CD4-positive, alpha-beta T cell (primary cell): ENCODE measurements around the gene ZNF91. TPM values are rescaled to one million over a fixed set of nuclear protein-coding genes. Genes with fewer than 3 reads are reported as not detected.
"Not testable (repeated sequence)": the region's sequence is repeated elsewhere in the genome, so short reads cannot be mapped to it uniquely, and the experiment has no call there.

Experiments used
- ATAC-seq: fragments of 200-7000 bp; cut with Tn5 transposase; one replicate; pipeline ENCODE4 v1.10.0; 2022; ENCODE audit warnings: mild to moderate bottlenecking; ENCODE audit not compliant: poor library complexity
- CTCF ChIA-PET: fragments of 350-600 bp; sonication (Branson Sonifier 250); formaldehyde crosslinking; loops from one replicate; lab custom pipeline; 2021; ENCODE audit warnings: antibody characterized with exemption, inconsistent platforms; lab: Charles Lee
- POLR2A ChIA-PET: fragments of 350-600 bp; sonication (Branson Sonifier 250); formaldehyde crosslinking; loops from one replicate; lab custom pipeline; 2021; ENCODE audit warnings: antibody characterized with exemption, inconsistent platforms; lab: Charles Lee
- DNase-seq, 14 experiments: peaks; one replicate each; pipeline ENCODE4 v3.0.0-alpha.2; 2013 to 2020; ENCODE audit warnings: mixed read lengths in 2 of 14
- H3K27ac ChIP-seq, 2 donors: one replicate each; pipeline versions ENCODE4 v1.5.1 to v1.7.0; 2013; ENCODE audit warnings: low read length in 2 of 2, low read depth in 1 of 2, mild to moderate bottlenecking in 1 of 2
- H3K27me3 ChIP-seq, 2 experiments: 1 replicate in 1 of 2; 2 replicates in 1 of 2; pipeline versions ENCODE4 v1.6.1 to v1.7.0; 2013; ENCODE audit warnings: low read length in 2 of 2, control low read depth in 1 of 2, mild to moderate bottlenecking in 1 of 2, moderate library complexity in 1 of 2; ENCODE audit not compliant: insufficient read depth in 2 of 2, control insufficient read depth in 1 of 2
- H3K36me3 ChIP-seq: one replicate; pipeline ENCODE4 v1.6.1; 2013; ENCODE audit warnings: low read length, control low read depth; ENCODE audit not compliant: insufficient read depth
- H3K4me1 ChIP-seq: one replicate; pipeline ENCODE4 v1.6.1; 2013; ENCODE audit warnings: low read length, control low read depth; ENCODE audit not compliant: insufficient read depth
- H3K4me3 ChIP-seq: one replicate; pipeline ENCODE4 v1.5.1; 2013; ENCODE audit warnings: mild to moderate bottlenecking, low read length, moderate library complexity
- H3K9me3 ChIP-seq, 2 experiments: 1 replicate in 1 of 2; 2 replicates in 1 of 2; pipeline versions ENCODE4 v1.6.1 to v1.7.0; 2013; ENCODE audit warnings: low read length in 2 of 2, mild to moderate bottlenecking in 2 of 2, control low read depth in 1 of 2, moderate library complexity in 1 of 2; ENCODE audit not compliant: control insufficient read depth in 1 of 2, insufficient read depth in 1 of 2
- H3K27ac Mint-ChIP-seq: one replicate; pipeline ENCODE4 v1.8.0; 2020; ENCODE audit warnings: mixed read lengths
- H3K27me3 Mint-ChIP-seq: one replicate; pipeline ENCODE4 v1.8.0; 2021; ENCODE audit warnings: mixed read lengths
- H3K36me3 Mint-ChIP-seq: one replicate; pipeline ENCODE4 v1.8.0; 2021; ENCODE audit warnings: low read depth, mixed read lengths
- H3K4me1 Mint-ChIP-seq: one replicate; pipeline ENCODE4 v1.8.0; 2021; ENCODE audit warnings: low read depth, mixed read lengths
- H3K4me3 Mint-ChIP-seq: one replicate; pipeline ENCODE4 v1.8.0; 2020; ENCODE audit warnings: mild to moderate bottlenecking, mixed read lengths
- H3K9me3 Mint-ChIP-seq: one replicate; pipeline ENCODE4 v1.8.0; 2020; ENCODE audit warnings: mixed read lengths
- CTCF ChIP-seq: fragments of 200-600 bp; IDR thresholded peaks from one replicate; pipeline ENCODE4 v1.8.0; 2022; ENCODE audit warnings: antibody characterized with exemption, mild to moderate bottlenecking
- intact Hi-C, 2 experiments: fragments of 100-400 bp; cut with DNase I in 1 of 2; cut with micrococcal nuclease in 1 of 2; formaldehyde crosslinking; loops; one replicate each; pipeline versions ENCODE4 v1.15.1 to v1.9.0; 2023 to 2025; cut with DNase I, micrococcal nuclease
- total RNA-seq, 174 experiments: library from RNA in 2 of 174; stranded (reverse) in 2 of 174; gene quantifications; one replicate each; pipeline ENCODE4 v1.2.3 and lab custom pipeline; 2021 to 2026

The ZNF91 gene
- total RNA-seq, 2 experiments from 2014 or later, result 95.5 to 99.3 TPM

GRCh38 chr19:23343434-23344010 is 51.7 kb downstream of the ZNF91 start:
- Mint-ChIP-seq H3K9me3 (peaks cover 46% of the 10 kb centered on the region), H3K4me3 (no peak overlapping the region), H3K36me3 (peaks cover 92% of the 10 kb centered on the region), H3K27ac (no peak overlapping the region), H3K27me3 (no peaks in the 10 kb centered on the region), H3K4me1 (peaks cover 19% of the 10 kb centered on the region)
- no peak overlapping the region for H3K4me3 ChIP-seq
- intact Hi-C loops, result no loop called here
- TF ChIP-seq CTCF, result no peak
- no peak for ATAC-seq
- ChIA-PET CTCF (no interaction called here), POLR2A (interaction anchor here (1.0 kb wide), 1 partner anchor 94 kb away, joined by 5 read pairs; the partner anchor contains the start of gene ZNF724)
- peaks cover 52 to 92% of the 10 kb centered on the region in 2 experiments for H3K9me3 ChIP-seq
- no peak for DNase-seq
- no peak overlapping the region for H3K27ac ChIP-seq
- no peaks in the 10 kb centered on the region for H3K4me1 ChIP-seq
- H3K36me3 ChIP-seq, result peaks cover 20% of the 10 kb centered on the region
- H3K27me3 ChIP-seq, result no peaks in the 10 kb centered on the region

- no peak overlapping the region for H3K27ac ChIP-seq
- no peaks in the 10 kb centered on the region for H3K27me3 Mint-ChIP-seq
- H3K9me3 ChIP-seq, result peaks cover 26 to 56% of the 10 kb centered on the region in 2 experiments
Measured at GRCh38 chr19:23328211-23328610, 67.1 kb downstream of the ZNF91 start.

GRCh38 chr19:23321953-23322549 is 73.2 kb downstream of the ZNF91 start:
- peaks cover 5 to 28% of the 10 kb centered on the region in 2 experiments for H3K9me3 ChIP-seq
- H3K27me3 ChIP-seq, result no peaks in the 10 kb centered on the region
- Mint-ChIP-seq H3K4me1 (no peaks in the 10 kb centered on the region), H3K27me3 (no peaks in the 10 kb centered on the region), H3K9me3 (peaks cover 20% of the 10 kb centered on the region), H3K36me3 (peaks cover 9% of the 10 kb centered on the region), H3K4me3 (no peak overlapping the region), H3K27ac (no peak overlapping the region)
- POLR2A ChIA-PET, result no interaction called here
- CTCF ChIA-PET, result no interaction called here
- H3K27ac ChIP-seq, result no peak overlapping the region
- no peak overlapping the region for H3K4me3 ChIP-seq
- DNase-seq, result no peak
- no peaks in the 10 kb centered on the region for H3K4me1 ChIP-seq
- no peaks in the 10 kb centered on the region for H3K36me3 ChIP-seq
- no peak for ATAC-seq
- intact Hi-C loops, result no loop called here
- no peak for TF ChIP-seq CTCF

More at GRCh38 chr19:23328211-23328610, 67.1 kb downstream of the ZNF91 start:
- no peak for DNase-seq
- no peaks in the 10 kb centered on the region for H3K4me1 ChIP-seq
- no peak overlapping the region for H3K27ac Mint-ChIP-seq
- no peak for ATAC-seq
- peaks cover 26% of the 10 kb centered on the region for H3K9me3 Mint-ChIP-seq
- ChIA-PET POLR2A (no interaction called here), CTCF (no interaction called here)
- no peaks in the 10 kb centered on the region for H3K4me1 Mint-ChIP-seq
- H3K27me3 ChIP-seq, result no peaks in the 10 kb centered on the region
- peaks cover 62% of the 10 kb centered on the region for H3K36me3 Mint-ChIP-seq
- H3K4me3 Mint-ChIP-seq, result no peak overlapping the region
- intact Hi-C loops, result no loop called here
- TF ChIP-seq CTCF, result no peak
- no peak overlapping the region for H3K4me3 ChIP-seq
- H3K36me3 ChIP-seq, result no peaks in the 10 kb centered on the region

- H3K27me3 ChIP-seq, H3K4me3 Mint-ChIP-seq, ATAC-seq, H3K27ac ChIP-seq, POLR2A ChIA-PET, H3K36me3 Mint-ChIP-seq, H3K36me3 ChIP-seq, H3K27ac Mint-ChIP-seq, H3K4me3 ChIP-seq, CTCF ChIA-PET, intact Hi-C loops, DNase-seq, H3K27me3 Mint-ChIP-seq, H3K4me1 ChIP-seq, H3K4me1 Mint-ChIP-seq: not testable (repeated sequence)
- peaks cover 5 to 29% of the 10 kb centered on the region in 2 experiments for H3K9me3 ChIP-seq
- peaks cover 20% of the 10 kb centered on the region for H3K9me3 Mint-ChIP-seq
Measured at GRCh38 chr19:23321403-23321802, 73.9 kb downstream of the ZNF91 start.

- CTCF ChIA-PET, H3K27me3 ChIP-seq, H3K4me1 Mint-ChIP-seq, H3K27me3 Mint-ChIP-seq, H3K27ac Mint-ChIP-seq, ATAC-seq, H3K36me3 Mint-ChIP-seq, H3K4me3 ChIP-seq, H3K4me1 ChIP-seq, H3K27ac ChIP-seq, H3K36me3 ChIP-seq, H3K4me3 Mint-ChIP-seq, intact Hi-C loops, DNase-seq, POLR2A ChIA-PET: not testable (repeated sequence)
- H3K9me3 Mint-ChIP-seq, result peaks cover 16% of the 10 kb centered on the region
- H3K9me3 ChIP-seq, result peaks cover 5 to 23% of the 10 kb centered on the region in 2 experiments
Measured at GRCh38 chr19:23319571-23319970, 75.7 kb downstream of the ZNF91 start.
